Glutamatergic neuron (in vitro differentiated cells): ENCODE measurements around the gene CTH. TPM values are rescaled to one million over a fixed set of nuclear protein-coding genes. Genes with fewer than 3 reads are reported as not detected.

Source experiments
- total RNA-seq: library from RNA; stranded (reverse); fragmentation: NEBNext Ultra II Directional; extraction: Animal tissue kit (Norgen Biotek cat#: 25700); gene quantifications from one replicate; pipeline ENCODE4 v1.2.1, GENCODE V29; 2021; ENCODE audit not compliant: unreplicated experiment

CTH gene
- total RNA-seq, 1 donor from 2014 or later = 7.3 TPM

Other genes starting within 250 kb of the CTH start
- gene LRRC40, start 205.7 kb upstream of the CTH start, total RNA-seq = 47.2 TPM
- gene SRSF11, start 189.9 kb upstream of the CTH start, total RNA-seq = 265 TPM
- gene ANKRD13C, start 56.5 kb upstream of the CTH start, total RNA-seq = 21.8 TPM